DOHH2 (cell line): Measurements from ENCODE around the gene SLC26A6.

ENCODE experiments used
- CTCF ChIP-seq: fragments of 200-600 bp; sonication (generic); IDR thresholded peaks from one replicate; pipeline ENCODE4 v1.5.1; 2014; ENCODE audit warnings: antibody characterized with exemption, mild to moderate bottlenecking, low read depth, low read length; ENCODE audit not compliant: poor library complexity, severe bottlenecking
- EZH2phosphoT487 ChIP-seq: fragments of 200-600 bp; sonication (generic); IDR thresholded peaks from 2 replicates; pipeline ENCODE4 v1.6.1; 2017; ENCODE audit warnings: borderline replicate concordance, mild to moderate bottlenecking, antibody characterized with exemption, low read length, moderate library complexity, mixed read lengths

- TF ChIP-seq EZH2phosphoT487 (no peak), CTCF (no peak)
These were observed 7.3 kb upstream of the SLC26A6 start for GRCh38 chr3:48642605-48643004.
